HepG2 (cell line): Measurements from ENCODE around the gene PCYT2. TPM values are rescaled to one million over a fixed set of nuclear protein-coding genes. Genes with fewer than 3 reads are reported as not detected.

Source experiments
- CAMTA2 ChIP-seq: sonication (generic); formaldehyde crosslinking; IDR thresholded peaks from 2 replicates; pipeline ENCODE4 v1.4.0; 2020; ENCODE audit warnings: mild to moderate bottlenecking, missing genetic modification reagents, borderline replicate concordance
- MED13 ChIP-seq: sonication (generic); formaldehyde crosslinking; IDR thresholded peaks from 2 replicates; pipeline ENCODE4 v1.5.0; 2020; ENCODE audit warnings: missing genetic modification reagents
- MXI1 ChIP-seq: IDR thresholded peaks from 3 replicates; pipeline ENCODE4 v1.6.1; 2012; ENCODE audit warnings: low read depth, low read length, inconsistent platforms, borderline replicate concordance
- PTBP1 ChIP-seq: fragments of 200-400 bp; formaldehyde crosslinking; IDR thresholded peaks from 2 replicates; pipeline ENCODE4 v1.6.1; 2018; ENCODE audit warnings: low read length, low read depth; ENCODE audit not compliant: poor library complexity, severe bottlenecking
- RARG ChIP-seq: sonication (generic); formaldehyde crosslinking; IDR thresholded peaks from 2 replicates; pipeline ENCODE4 v1.4.0; 2020; ENCODE audit warnings: low read depth, mild to moderate bottlenecking, missing genetic modification reagents
- RNF2 ChIP-seq: fragments of 450-650 bp; conservative IDR thresholded peaks from 2 replicates; pipeline ENCODE4 v1.6.1; 2016; ENCODE audit warnings: low read depth
- SAFB2 ChIP-seq: sonication (generic); formaldehyde crosslinking; IDR thresholded peaks from 2 replicates; pipeline ENCODE4 v1.5.1; 2020; ENCODE audit warnings: missing genetic modification reagents, low read depth, mild to moderate bottlenecking, borderline replicate concordance
- SALL1 ChIP-seq: sonication (generic); formaldehyde crosslinking; IDR thresholded peaks from 2 replicates; pipeline ENCODE4 v1.8.0; 2022; ENCODE audit warnings: mild to moderate bottlenecking, missing genetic modification reagents
- TEAD3 ChIP-seq: optimal IDR thresholded peaks from 2 replicates; pipeline ENCODE3; 2016; ENCODE audit warnings: borderline replicate concordance
- ZBTB26 ChIP-seq: IDR thresholded peaks from 2 replicates; pipeline ENCODE4 v1.6.1; 2016; ENCODE audit warnings: missing compliant biosample characterization, missing genetic modification reagents, borderline replicate concordance
- ZNF136 ChIP-seq: sonication (generic); formaldehyde crosslinking; IDR thresholded peaks from 2 replicates; pipeline ENCODE4 v1.8.1; 2022; ENCODE audit warnings: low read depth, mild to moderate bottlenecking, moderate library complexity, missing genetic modification reagents
- ZNF234 ChIP-seq: sonication (generic); formaldehyde crosslinking; conservative IDR thresholded peaks from 2 replicates; pipeline ENCODE4 v1.5.1; 2020; ENCODE audit warnings: mild to moderate bottlenecking, missing genetic modification reagents
- ZNF235 ChIP-seq: sonication (generic); formaldehyde crosslinking; IDR thresholded peaks from 2 replicates; pipeline ENCODE4 v1.8.1; 2023; ENCODE audit warnings: mild to moderate bottlenecking, missing genetic modification reagents, borderline replicate concordance
- ZNF329 ChIP-seq: sonication (generic); formaldehyde crosslinking; IDR thresholded peaks from 2 replicates; pipeline ENCODE4 v1.9.0; 2021; ENCODE audit warnings: low read depth, mild to moderate bottlenecking, missing genetic modification reagents
- ZNF451 ChIP-seq: sonication (generic); formaldehyde crosslinking; IDR thresholded peaks from 2 replicates; pipeline ENCODE4 v1.5.0; 2020; ENCODE audit warnings: mild to moderate bottlenecking, missing genetic modification reagents
- ZNF781 ChIP-seq: sonication (generic); formaldehyde crosslinking; IDR thresholded peaks from 2 replicates; pipeline ENCODE4 v1.5.1; 2020; ENCODE audit warnings: borderline replicate concordance, mild to moderate bottlenecking, missing genetic modification reagents; ENCODE audit errors: not compliant biosample characterization
- ZSCAN30 ChIP-seq: sonication (generic); formaldehyde crosslinking; IDR thresholded peaks from 2 replicates; pipeline ENCODE4 v1.5.0; 2020; ENCODE audit warnings: mild to moderate bottlenecking, missing genetic modification reagents
- ZXDC ChIP-seq: sonication (generic); formaldehyde crosslinking; IDR thresholded peaks from 2 replicates; pipeline ENCODE4 v1.5.0; 2020; ENCODE audit warnings: mild to moderate bottlenecking, missing genetic modification reagents
- polyA plus RNA-seq, 8 experiments: library from polyadenylated mRNA; depleted of rRNA in 3 of 8; stranded (reverse) in 7 of 8; unstranded in 1 of 8; fragments of >200 nt; fragmentation: Illumina TruSeq in 4 of 8; extraction: Trizol in 4 of 8; gene quantifications; 2 replicates each; pipeline versions ENCODE4 v1.2.1 to v1.2.3, GENCODE V29; 2011 to 2016; ENCODE audit warnings: low read depth in 4 of 8, missing spikeins in 1 of 8, mixed read lengths in 1 of 8; ENCODE audit not compliant: insufficient read depth in 1 of 8
- total RNA-seq, 5 experiments: library from RNA; depleted of rRNA; stranded (reverse); fragments of >200 nt; fragmentation: Illumina TruSeq; extraction: Trizol; gene quantifications; 2 replicates each; pipeline ENCODE4 v1.2.3, GENCODE V29; 2016; ENCODE audit warnings: low read depth in 1 of 5
- TF ChIP-seq, protein P1 (sequence below): sonication (generic); formaldehyde crosslinking; IDR thresholded peaks from 2 replicates; pipeline ENCODE4 v1.4.0; 2020; ENCODE audit warnings: missing genetic modification reagents

PCYT2 gene
- total and polyA plus RNA-seq, 2 of the 13 experiments (the other 11 are each of a cell fraction or from before 2014, with no cell fraction given) = 147 to 297 TPM

GRCh38 chr17:81901167-81902022 is 9.8 kb downstream of the PCYT2 start (continued):
- peak; percentile 31 for TF ChIP-seq ZNF781 (CRISPR knock-in tag)
- no peak for TF ChIP-seq MED13 (CRISPR knock-in tag)
- 0 out of 2 replicates have a peak, but pooled peaks have one; percentile 9 for TF ChIP-seq ZBTB26 (CRISPR knock-in tag)
- TF ChIP-seq, protein P1, sequence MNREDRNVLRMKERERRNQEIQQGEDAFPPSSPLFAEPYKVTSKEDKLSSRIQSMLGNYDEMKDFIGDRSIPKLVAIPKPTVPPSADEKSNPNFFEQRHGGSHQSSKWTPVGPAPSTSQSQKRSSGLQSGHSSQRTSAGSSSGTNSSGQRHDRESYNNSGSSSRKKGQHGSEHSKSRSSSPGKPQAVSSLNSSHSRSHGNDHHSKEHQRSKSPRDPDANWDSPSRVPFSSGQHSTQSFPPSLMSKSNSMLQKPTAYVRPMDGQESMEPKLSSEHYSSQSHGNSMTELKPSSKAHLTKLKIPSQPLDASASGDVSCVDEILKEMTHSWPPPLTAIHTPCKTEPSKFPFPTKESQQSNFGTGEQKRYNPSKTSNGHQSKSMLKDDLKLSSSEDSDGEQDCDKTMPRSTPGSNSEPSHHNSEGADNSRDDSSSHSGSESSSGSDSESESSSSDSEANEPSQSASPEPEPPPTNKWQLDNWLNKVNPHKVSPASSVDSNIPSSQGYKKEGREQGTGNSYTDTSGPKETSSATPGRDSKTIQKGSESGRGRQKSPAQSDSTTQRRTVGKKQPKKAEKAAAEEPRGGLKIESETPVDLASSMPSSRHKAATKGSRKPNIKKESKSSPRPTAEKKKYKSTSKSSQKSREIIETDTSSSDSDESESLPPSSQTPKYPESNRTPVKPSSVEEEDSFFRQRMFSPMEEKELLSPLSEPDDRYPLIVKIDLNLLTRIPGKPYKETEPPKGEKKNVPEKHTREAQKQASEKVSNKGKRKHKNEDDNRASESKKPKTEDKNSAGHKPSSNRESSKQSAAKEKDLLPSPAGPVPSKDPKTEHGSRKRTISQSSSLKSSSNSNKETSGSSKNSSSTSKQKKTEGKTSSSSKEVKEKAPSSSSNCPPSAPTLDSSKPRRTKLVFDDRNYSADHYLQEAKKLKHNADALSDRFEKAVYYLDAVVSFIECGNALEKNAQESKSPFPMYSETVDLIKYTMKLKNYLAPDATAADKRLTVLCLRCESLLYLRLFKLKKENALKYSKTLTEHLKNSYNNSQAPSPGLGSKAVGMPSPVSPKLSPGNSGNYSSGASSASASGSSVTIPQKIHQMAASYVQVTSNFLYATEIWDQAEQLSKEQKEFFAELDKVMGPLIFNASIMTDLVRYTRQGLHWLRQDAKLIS (CRISPR knock-in tag) = no peak
- TF ChIP-seq ZNF329 (CRISPR knock-in tag) = no peak
- TF ChIP-seq RNF2 = no peak
- no peak for TF ChIP-seq ZNF235
- no peak for TF ChIP-seq SALL1
- no peak for TF ChIP-seq ZSCAN30 (CRISPR knock-in tag)
- no peak for TF ChIP-seq MXI1
- no peak; the same call in 1 of the 2 replicates for TF ChIP-seq SAFB2 (CRISPR knock-in tag)
- no peak for TF ChIP-seq TEAD3
- TF ChIP-seq CAMTA2 (CRISPR knock-in tag) = no peak
- no peak for TF ChIP-seq ZNF234
- TF ChIP-seq ZNF136 = no peak
- no peak for TF ChIP-seq ZNF451 (CRISPR knock-in tag)
- no peak for TF ChIP-seq ZXDC
- TF ChIP-seq RARG (CRISPR knock-in tag) = no peak
- TF ChIP-seq PTBP1 = no peak
